Hematopoietic multipotent progenitor cell treated with erythropoietin and hydrocortisone succinate and interleukin-3 and kit ligand, for 15 days (in vitro differentiated cells): Measurements from ENCODE around the gene KDM4C.

Experiments used
- DNase-seq: peaks from one replicate; pipeline ENCODE4 v3.0.0-alpha.2; 2015; ENCODE audit warnings: low spot score

Gene KDM4C

DNA sequence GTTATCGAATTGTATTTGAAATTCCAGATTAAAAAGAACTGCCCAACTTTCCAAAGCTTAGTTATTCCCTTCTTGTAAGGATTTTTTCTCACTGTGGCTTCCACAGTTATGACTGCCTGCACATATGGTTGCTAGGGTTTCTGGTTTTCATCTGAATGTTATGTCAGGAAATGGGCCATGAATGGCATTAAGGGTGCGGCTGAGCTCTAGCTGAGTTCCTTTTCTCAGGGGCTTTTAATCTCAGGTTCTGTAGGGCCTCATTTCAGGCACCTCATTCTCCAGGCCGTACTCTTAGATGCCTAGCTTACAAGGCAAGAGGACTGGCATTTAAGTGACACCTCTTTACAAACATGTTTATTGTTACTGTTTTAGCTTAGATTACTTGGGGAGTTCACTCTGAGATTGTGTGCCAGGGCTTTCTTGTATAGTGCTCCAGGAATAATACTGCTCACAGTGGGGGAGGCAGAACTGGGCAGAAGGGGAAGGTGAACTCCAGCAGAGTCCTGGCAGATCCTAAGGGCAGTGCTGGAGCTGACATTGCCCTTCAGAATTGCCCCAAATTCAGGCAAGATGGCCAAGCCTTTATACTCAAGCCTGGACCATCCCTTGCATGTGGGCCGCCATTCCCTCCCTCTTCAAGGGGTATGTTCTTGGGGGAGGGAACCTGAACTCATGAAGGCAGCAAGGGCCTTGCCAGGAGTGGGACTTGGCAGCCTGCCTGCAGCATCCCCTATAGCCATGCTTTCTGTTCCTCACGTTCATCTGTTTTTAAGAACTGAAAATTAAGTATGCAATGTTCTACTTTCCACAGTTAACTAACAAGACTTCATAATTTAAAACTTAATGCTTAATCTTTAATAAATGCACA, 111.5 kb downstream of the KDM4C start:
- no peak for DNase-seq

DNA sequence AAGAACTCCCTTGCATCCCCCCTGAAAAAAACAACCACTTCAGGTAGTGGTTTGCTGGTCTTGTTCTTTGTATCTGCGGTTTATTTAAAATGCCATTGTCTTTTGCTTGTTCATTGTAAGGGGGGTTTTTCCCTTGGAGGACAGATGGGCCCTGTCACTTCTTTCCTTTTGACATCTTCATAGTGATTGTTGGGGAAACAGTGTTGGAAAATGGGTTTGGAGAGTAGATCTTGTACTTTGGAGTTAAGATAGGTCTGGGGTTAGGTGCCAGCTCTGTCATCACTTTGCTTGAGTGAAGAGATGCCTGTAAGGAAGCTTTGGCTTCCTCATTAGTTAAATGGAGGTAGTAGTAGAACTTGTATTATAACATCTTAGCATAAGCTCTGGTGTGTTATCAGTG, 112.4 kb downstream of the KDM4C start:
- no peak for DNase-seq

DNA sequence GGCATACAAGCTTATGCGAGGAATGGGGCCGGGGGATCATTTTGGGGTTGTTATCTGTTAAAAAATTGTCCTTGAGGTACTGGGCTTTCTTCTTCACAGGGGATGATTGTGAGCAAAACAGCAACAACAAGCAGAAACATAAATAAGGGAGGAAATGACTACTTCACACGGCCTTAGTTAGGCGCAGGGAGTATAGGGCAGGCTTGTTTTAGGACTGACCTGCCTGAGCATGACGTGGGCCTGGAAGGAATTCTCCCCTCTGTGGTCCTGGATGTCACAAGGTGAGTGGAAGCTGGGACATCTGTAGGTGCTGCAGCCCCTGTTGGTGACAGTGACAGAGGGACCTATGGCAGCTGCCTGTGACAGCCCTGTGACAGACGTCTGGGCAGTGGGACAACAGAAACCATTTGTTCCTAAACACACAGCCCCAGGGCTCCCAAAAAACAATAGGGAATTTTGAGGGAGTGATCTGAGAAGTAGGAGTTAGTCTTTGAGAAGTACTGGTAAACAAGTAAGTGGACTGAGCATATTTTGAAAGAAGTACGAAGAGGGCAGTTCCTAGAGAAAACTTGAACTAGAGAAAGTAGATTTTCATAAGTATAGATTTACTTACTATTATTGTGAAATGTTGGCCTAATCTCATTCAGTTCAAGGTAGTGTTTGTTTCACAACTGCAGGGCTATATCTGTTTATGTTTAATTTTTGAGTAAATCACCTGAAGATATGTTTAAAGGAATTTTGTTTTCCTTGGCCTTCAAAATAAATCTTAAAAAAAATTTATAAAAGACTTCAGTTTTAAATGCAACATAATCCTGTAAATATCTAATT, 113.1 kb downstream of the KDM4C start:
- no peak for DNase-seq

DNA sequence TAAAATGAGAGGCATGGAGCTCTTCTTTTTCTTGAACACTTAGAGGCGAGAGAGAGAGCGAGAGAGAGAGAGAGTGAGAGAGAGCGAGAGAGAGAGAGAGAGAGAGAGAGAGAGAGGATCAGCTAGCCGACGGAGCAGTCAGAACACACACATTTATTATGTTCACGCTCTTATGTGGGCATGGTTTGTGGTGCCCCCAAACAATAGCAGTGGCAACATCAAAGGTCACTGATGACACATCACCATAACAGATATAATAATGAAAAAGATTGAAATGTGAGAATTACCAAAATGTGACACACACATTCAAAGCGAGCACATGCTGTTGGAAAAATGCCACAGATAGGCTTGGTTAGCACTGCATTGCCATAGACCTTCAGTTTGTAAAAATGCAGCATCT, 116.1 kb downstream of the KDM4C start:
- no peak for DNase-seq

DNA sequence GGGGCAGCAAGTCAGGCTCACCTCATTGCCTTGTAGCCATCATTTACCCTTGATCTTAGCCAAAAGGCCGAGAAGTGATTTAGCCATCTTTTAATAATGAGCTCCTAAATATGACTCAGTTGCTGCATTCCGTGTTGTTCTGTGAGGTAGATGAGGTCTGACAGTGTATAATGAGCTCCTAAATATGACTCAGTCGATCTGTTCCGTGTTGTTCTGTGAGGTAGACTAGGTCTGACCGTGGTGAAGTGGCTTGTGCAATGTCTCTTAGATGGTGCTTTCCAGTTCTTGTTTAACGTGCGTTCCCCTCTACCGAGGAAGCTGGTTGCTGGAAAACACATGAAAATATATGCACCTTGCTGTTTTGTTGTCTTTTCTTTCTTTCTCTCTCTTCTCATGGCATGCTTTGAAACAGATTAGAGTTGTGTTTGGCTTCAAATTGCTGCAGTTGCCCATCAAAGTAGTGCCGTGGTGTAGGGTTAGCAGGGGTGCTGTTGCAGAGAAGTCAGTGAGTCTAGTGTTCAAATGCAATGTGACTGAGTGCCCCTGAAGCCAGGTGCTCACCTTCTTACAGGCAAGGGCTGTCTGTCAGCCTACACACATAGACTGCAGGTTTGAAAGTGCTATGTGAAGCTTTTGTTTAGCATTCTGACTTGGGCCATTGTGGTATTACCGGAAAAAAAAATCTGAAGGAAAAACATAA, 118.6 kb downstream of the KDM4C start:
- DNase-seq, result no peak

DNA sequence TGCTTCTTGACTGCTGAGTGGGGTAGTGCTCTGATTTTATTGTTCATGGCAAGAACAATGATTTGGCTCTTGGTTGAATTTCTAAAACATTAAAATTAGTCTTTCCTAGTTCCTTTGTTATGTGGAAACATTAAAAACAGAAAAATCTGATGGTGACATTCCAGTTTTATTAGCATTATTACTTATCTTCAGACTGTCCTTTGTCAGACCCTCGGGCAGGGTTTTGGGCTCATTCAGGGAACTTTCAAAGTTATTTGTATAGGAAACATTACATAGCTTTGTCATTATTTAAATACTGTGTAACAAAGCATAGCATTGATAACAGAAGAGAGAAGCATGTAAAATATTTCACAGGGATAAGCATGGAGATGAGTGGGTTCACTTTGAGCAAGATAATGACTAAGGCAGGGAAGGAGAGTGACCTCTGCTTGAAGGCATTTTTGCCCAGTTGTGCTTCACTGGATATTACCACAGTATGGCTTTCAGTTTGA, 119.9 kb downstream of the KDM4C start:
- no peak for DNase-seq

DNA sequence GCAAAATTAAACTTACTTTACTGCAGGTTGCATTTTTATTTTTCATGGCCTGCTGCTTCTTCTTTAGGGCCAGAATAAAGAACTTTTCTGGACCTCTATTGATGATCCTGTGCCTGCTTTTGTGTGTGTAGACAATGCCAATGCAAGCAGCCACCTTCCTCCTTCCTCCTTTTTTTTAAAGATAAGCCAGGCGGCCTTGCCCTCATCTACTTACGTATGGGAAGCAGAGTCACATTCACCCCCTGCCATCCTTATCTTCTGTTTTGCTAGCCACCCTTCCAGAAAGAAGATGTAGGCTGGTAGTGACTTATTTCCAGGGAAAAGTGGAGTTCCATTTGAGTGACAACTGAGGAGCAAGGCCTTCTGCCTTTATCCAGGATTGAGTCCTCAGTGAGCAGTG, 122.9 kb downstream of the KDM4C start:
- no peak for DNase-seq

DNA sequence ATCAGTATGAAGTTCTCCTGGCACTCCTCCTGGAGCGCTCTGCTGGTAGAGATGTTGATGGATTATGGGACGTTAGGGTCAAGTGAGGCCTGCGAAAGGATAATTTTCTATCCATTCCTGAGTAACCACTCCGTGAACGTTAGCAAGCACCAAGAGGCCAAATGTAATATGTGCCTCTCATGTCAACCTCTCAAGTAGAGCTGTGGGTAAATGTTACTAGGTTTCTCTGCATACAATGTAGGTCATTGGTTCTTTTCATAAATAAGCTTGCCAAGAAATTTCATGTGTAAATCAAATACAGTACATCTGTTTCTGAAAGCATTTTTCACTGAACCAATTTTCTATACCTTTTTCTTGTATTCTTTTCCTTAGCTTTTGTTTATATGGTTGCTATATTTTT, 126.3 kb downstream of the KDM4C start:
- no peak for DNase-seq

DNA sequence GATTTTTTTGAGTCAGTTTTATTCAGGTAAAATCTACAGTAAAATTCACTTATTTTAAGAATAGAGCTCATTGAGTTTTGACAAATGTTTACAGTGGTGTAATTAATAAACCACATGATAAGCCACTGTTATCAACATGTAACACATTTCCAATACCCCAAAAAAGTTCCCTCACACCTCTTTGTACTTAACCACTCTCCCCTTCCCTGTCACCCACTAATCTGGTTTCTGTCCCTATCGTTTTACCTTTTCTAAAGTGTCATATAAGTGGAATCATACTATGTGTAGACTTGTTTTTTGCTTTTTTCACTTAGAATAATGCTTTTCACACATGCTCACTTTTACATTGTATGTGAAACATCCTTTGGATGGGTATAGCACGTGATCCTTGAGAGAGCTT, 127.2 kb downstream of the KDM4C start:
- peak; percentile 68 for DNase-seq

DNA sequence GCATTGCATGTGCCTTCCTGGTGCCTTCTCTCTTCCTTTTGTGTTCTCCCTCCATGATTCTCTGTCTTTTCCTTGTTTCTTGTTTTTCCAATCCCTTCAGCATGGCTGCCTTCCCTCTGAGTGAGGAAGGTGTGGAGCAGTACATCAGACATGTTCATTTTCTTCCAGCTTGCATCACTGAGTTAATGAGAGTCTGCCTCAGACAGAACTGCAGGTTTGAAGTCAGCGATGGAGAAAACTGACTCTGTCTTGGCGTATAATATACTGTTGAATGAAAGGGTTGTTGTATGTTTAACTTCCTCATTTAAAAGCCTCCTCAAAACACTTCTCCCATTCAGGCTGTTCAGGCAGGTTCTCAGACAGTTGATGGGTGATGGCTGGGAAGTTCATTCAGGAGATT, 129.3 kb downstream of the KDM4C start:
- no peak for DNase-seq

DNA sequence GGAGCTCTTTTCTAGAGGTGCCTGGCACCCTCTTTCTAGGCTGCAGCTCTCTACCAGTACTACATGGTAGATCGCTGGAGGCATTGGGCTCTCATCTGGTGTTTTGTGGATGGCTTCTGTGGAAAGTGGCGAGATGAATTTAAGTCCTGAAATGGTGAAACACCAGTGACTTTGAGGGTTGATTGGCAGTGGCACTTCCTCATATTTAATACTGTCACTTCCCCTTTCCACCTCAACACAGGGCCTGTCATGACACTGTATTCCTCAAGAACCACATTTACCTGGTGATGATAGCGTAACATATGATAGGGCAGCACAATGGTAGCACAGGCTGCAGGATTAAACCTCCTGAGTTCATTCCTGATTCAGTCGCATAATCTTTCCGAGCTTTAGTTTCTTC, 132.1 kb downstream of the KDM4C start:
- DNase-seq, result no peak

DNA sequence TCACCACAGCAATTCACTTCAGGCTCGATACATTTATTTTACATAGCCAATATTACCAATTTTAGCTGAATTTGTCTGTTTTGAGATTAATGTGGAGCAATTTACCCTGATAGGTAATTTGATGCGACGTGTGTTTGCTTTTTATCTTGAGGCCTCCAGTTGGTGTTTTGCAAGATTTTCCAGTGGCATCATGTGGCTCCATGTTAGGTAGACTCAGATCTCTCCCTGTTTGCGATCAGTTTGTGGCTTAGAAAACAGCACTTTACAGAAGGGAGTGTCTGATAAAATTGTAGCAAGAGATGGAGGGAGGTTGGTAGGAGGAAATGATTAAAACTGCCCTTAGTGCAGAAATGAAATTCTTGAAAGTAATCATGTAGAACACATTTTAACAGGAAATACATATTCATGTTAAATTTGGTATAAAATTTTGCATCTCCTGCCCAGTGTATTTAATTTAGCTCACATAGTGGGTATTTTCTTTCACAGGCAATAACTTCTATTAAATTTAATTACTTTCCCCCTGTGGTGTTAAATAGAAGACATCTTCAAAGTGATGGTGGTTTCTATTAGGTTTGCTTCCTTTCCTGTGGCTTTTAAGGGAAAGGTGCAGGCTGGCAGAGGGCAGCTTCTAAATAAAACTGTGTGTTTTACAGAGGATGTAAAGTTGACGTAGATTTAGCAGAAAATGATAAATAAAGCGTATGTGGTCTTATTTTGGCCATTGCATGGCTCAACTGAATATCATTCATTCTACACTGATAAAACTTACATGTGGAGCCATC, 135.8 kb downstream of the KDM4C start:
- peak; percentile 89 for DNase-seq

DNA sequence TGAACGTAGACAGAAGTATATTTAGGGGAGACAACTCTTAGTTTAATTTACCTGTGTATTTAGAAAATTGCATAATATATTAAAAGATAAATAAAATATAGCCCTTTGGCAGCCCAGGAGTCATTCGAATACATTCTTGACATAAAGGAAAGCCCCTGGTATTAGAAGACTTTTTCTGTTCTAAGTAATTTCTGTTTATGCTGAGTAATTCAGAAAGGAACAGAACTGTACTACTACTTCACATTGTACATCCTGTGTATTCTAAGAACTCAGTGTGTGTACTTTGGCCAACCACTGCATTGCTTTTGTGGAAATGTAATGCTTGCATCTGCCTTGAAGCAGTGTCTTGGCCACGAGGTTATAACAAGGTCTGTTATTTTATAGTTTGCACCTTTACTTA, 136.4 kb downstream of the KDM4C start:
- peak; percentile 52 for DNase-seq

DNA sequence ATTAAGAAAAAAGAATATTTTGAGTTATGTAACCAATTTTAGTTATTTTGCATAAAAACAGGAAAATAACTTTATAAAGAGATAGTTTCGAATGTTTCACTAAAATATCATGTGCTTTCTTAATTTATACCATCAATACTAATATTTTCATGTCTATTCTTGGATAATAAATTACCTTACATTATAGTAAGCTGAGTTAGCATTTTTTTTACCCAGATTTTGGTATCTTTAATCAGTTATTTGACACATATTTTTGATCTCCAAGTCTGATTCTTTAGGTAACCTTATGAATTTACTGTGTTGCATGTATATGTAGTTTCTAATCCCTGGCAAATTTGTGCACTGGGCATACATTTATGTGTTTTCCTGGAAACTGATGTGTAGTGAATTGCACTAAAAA, 138.0 kb downstream of the KDM4C start:
- DNase-seq, result no peak

DNA sequence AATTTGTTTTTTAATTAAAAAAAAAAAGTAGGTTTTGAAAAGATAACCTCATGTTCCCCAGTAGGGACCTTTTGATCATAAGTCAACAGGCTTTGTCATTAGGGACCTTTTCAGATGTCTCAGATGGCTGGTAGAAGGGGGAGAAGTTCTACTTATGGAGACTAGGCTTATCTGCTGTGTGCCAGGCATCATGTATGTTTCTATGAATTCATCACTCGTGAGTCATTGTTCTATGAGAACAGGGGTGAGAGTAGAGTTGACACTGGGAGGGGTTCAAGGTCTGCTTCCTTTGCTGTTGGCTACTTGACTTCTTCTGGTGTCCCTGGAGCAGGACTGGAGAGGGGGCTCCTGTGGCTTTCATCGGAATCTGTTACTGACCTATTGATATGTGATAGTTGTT, 138.8 kb downstream of the KDM4C start:
- DNase-seq, result peak; percentile 96

DNA sequence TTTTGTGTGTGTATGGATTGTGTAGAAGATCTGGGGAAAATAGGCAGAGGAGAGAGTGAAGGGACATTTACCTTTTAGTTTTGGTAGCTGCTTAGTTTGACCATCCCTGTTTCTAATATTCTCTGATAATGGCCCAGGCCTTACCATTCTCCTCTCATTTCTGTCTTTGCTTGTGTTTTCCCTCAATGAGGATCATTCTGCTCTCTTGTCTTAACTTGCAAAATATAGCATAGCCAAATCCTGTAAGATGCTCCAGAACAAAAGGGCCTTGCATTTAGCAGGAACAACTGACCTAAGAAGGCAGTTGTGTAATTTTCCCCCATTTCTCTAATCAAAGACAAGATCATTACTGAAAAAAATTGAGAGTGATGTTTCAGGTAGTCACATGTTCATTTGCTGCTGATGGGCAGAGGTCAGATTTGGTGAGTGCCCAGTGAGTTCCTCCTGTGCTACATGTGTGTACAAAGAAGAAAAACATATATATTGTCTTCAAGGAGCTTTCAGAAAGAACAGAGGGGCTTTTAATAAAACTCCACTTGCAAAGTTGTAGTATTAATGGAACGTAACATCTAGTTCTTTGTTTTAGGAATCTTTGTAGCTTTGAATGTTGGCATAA, 139.5 kb downstream of the KDM4C start:
- DNase-seq, result no peak

DNA sequence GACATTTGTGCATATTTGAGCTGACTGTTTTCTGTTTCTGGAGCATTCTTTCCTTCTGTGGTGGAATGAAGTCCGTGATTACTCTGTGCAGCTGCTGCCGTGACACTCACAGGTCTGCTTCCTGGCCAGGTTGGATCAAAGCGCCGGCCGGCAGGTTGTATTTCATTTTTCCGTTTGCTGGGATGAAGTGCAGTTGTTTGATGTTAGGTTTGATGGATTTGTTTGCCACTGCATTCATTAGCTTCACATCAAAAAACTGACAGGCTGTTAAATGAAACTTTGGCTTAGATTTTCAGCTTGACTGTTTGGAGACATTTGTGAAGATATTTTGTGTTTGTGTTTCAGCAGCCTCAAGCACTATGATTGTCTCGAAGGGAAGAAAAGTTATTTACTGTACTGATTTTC, 140.1 kb downstream of the KDM4C start:
- DNase-seq, result no peak

DNA sequence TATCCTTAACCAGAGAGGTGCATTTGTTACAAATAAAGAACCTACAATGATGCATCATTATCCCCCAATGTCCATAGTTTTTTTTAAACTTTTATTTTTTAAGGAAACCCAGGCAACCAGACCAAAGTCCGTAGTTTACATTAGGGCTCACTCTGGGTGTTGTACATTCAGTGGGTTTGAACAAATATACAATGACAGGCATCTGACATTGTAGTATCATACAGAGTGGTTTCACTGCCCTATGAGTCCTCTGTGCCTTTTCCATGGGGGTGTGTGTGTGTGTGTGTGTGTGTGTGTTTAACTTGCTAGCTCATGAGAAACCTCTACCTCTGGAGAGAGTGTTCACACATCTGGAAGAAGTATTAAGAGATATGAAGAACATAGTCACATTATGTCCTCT, 141.5 kb downstream of the KDM4C start:
- DNase-seq, result no peak

DNA sequence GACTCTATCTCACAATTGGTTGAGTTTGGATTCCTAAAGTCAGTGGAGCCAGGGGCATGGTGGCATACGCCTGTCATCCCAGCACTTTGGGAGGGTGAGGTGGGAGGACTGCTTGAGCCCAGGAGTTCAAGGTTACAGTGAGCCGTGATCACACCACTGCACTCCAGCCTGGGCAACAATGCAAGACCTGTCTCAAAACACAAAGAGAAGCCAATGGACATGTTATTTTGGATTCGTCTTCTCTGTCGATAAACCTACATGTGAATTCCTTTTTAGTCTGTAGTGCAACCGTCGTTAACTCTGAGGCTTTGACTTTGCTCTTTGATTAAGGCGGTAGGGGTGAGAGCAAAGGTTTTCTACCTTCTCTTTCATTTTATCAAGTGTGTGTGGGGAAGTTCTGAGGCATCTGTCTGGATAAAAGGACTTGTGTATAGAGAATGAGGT, 142.7 kb downstream of the KDM4C start:
- DNase-seq, result no peak

DNA sequence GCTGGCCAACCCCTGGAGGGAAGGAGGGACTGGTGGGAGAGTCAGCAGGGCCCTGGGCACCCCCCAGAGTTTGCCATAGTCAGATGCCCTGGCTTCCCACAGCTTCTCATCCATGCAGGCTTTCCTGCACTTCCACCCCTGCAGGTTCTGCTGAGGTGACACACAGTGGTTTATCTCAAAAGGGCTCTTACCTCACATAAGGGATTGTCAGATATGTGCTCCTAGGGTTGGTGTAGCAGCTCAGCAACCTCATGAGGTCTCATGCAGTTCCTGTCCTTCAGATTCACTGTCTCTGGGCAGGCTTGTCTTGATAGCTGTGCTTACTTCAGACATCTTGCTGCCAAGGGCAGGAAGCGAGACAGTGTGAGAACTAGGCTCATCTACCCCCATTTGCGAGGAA, 143.4 kb downstream of the KDM4C start:
- DNase-seq, result peak; percentile 72

DNA sequence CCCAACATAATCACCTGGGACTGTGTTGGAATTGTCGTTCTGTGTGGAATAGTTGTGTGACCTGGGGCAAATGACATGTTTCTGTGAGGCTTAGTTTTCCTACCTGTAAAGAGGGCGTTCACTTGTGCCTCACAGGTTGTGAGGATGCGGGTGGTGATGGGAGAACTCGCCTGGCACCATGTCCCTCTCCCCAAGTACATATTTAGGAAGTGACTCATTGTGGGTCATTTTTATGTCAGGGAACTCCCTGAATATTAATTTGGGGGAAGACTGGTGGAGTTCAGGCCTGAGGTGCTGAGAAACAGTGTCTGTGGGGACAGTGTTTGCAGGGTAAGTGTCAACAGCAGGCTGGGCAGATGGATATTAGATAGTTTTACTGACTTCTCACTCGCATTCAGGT, 144.7 kb downstream of the KDM4C start:
- no peak for DNase-seq
